GM12891 (cell line): Measurements from ENCODE around the gene ZNF581.
A peak's percentile ranks its signal among the peaks of the same experiment; 100 is the strongest.

Experiments used
- DNase-seq: peaks from one replicate; pipeline ENCODE4 v3.0.0; 2011; ENCODE audit warnings: low spot score; ENCODE audit not compliant: insufficient read length
- FAIRE-seq: peaks from 2 replicates; lab custom pipeline; 2011; peaks lifted over from hg19 to GRCh38; lab: Jason Lieb, UNC
- PAX5 ChIP-seq: IDR thresholded peaks from 2 replicates; pipeline ENCODE4 v1.6.1; 2011; ENCODE audit warnings: low read length, moderate library complexity, mild to moderate bottlenecking; ENCODE audit not compliant: insufficient read depth, severe bottlenecking
- POLR2A ChIP-seq: IDR thresholded peaks from 2 replicates; pipeline ENCODE4 v1.6.1; 2011; ENCODE audit warnings: low read depth, low read length, control low read depth
- POLR2AphosphoS5 ChIP-seq: IDR thresholded peaks from 2 replicates; pipeline ENCODE4 v1.6.1; 2011; ENCODE audit warnings: low read depth, low read length, control low read depth
- POU2F2 ChIP-seq: IDR thresholded peaks from 2 replicates; pipeline ENCODE4 v1.6.1; 2011; ENCODE audit warnings: low read depth, mild to moderate bottlenecking, control low read depth, low read length, moderate library complexity
- SPI1 ChIP-seq: IDR thresholded peaks from 2 replicates; pipeline ENCODE4 v1.6.1; 2011; ENCODE audit warnings: low read depth, low read length, control low read depth
- TAF1 ChIP-seq: IDR thresholded peaks from 2 replicates; pipeline ENCODE4 v1.6.1; 2011; ENCODE audit warnings: low read depth, low read length, control low read depth

The ZNF581 gene

GRCh38 chr19:55611300-55611982 lies 32.0 kb upstream of the ZNF581 start:
- TF ChIP-seq POU2F2 (no peak), POLR2A (no peak), SPI1 (no peak), PAX5 (no peak), TAF1 (no peak), POLR2AphosphoS5 (no peak)
- FAIRE-seq = no peak

GRCh38 chr19:55611983-55612645 lies 31.3 kb upstream of the ZNF581 start:
- TF ChIP-seq POLR2A (no peak), SPI1 (peak; percentile 40; the same call in 1 of the 2 replicates), POLR2AphosphoS5 (no peak), TAF1 (no peak)
- DNase-seq (no peak), FAIRE-seq (peak; percentile 33)

More at GRCh38 chr19:55611300-55611982, 32.0 kb upstream of the ZNF581 start:
- no peak for DNase-seq

GRCh38 chr19:55613396-55613795 lies 30.1 kb upstream of the ZNF581 start:
- TF ChIP-seq TAF1 (no peak), POLR2A (no peak), POU2F2 (no peak), PAX5 (no peak), SPI1 (no peak), POLR2AphosphoS5 (no peak)
- FAIRE-seq (no peak), DNase-seq (no peak)

GRCh38 chr19:55613930-55614710 lies 29.3 kb upstream of the ZNF581 start:
- no peak for FAIRE-seq
- no peak for DNase-seq
- TF ChIP-seq POLR2A = no peak
- no peak for TF ChIP-seq PAX5
- no peak for TF ChIP-seq SPI1
- no peak for TF ChIP-seq POU2F2
- no peak for TF ChIP-seq POLR2AphosphoS5
- no peak for TF ChIP-seq TAF1

- TF ChIP-seq PAX5 (no peak), TAF1 (no peak), SPI1 (no peak), POLR2A (no peak), POU2F2 (no peak), POLR2AphosphoS5 (no peak)
- FAIRE-seq (no peak), DNase-seq (no peak)
Observed at GRCh38 chr19:55614711-55615542, 28.5 kb upstream of the ZNF581 start.

GRCh38 chr19:55615543-55616394 lies 27.7 kb upstream of the ZNF581 start:
- TF ChIP-seq TAF1 = no peak
- TF ChIP-seq PAX5 = no peak
- no peak for TF ChIP-seq POLR2A
- no peak for TF ChIP-seq POLR2AphosphoS5
- TF ChIP-seq POU2F2 = no peak
- TF ChIP-seq SPI1 = no peak
- FAIRE-seq (no peak), DNase-seq (no peak)

GRCh38 chr19:55616395-55616875 lies 27.0 kb upstream of the ZNF581 start:
- DNase-seq = no peak
- no peak for FAIRE-seq
- no peak for TF ChIP-seq POU2F2

GRCh38 chr19:55617426-55617825 lies 26.0 kb upstream of the ZNF581 start:
- TF ChIP-seq PAX5 (no peak), POLR2AphosphoS5 (no peak), POU2F2 (no peak), TAF1 (no peak), POLR2A (no peak), SPI1 (no peak)
- FAIRE-seq (no peak), DNase-seq (no peak)

- TF ChIP-seq POU2F2 (no peak), SPI1 (no peak), TAF1 (no peak), POLR2AphosphoS5 (no peak), POLR2A (no peak), PAX5 (no peak)
- DNase-seq (no peak), FAIRE-seq (no peak)
Observed at GRCh38 chr19:55618426-55618825, 25.0 kb upstream of the ZNF581 start.
